Measurements from ENCODE around the gene DAP.

- TF ChIP-seq CEBPB (IDR thresholded peaks at IDR 0.05), result no peak
- TF ChIP-seq, protein P1, sequence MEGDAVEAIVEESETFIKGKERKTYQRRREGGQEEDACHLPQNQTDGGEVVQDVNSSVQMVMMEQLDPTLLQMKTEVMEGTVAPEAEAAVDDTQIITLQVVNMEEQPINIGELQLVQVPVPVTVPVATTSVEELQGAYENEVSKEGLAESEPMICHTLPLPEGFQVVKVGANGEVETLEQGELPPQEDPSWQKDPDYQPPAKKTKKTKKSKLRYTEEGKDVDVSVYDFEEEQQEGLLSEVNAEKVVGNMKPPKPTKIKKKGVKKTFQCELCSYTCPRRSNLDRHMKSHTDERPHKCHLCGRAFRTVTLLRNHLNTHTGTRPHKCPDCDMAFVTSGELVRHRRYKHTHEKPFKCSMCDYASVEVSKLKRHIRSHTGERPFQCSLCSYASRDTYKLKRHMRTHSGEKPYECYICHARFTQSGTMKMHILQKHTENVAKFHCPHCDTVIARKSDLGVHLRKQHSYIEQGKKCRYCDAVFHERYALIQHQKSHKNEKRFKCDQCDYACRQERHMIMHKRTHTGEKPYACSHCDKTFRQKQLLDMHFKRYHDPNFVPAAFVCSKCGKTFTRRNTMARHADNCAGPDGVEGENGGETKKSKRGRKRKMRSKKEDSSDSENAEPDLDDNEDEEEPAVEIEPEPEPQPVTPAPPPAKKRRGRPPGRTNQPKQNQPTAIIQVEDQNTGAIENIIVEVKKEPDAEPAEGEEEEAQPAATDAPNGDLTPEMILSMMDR (IDR thresholded peaks at IDR 0.05), result no peak
- no peak for TF ChIP-seq POLR2A (IDR thresholded peaks at IDR 0.05; ENCODE audit: low read length)
- TF ChIP-seq RAD21 (conservative IDR thresholded peaks at IDR 0.05 in 1 of 2, IDR thresholded peaks at IDR 0.05 in 1 of 2), result no peak
- no peak for TF ChIP-seq CHD2 (IDR thresholded peaks at IDR 0.05; ENCODE audit: low read length, partially characterized antibody)
- no peak for TF ChIP-seq REST (IDR thresholded peaks at IDR 0.05)
- no peak for TF ChIP-seq RCOR1 (IDR thresholded peaks at IDR 0.05; ENCODE audit: low read depth, low read length)
- TF ChIP-seq HMGXB4 (CRISPR knock-in tag; IDR thresholded peaks at IDR 0.05; ENCODE audit: borderline replicate concordance), result no peak
These were observed 100.2 kb downstream of the DAP start for GRCh38 chr5:10660720-10661387.

Measured in A549 (cell line).